HepG2 (cell line): Measurements from ENCODE around the gene GADL1. TPM values are rescaled to one million over a fixed set of nuclear protein-coding genes. Genes with fewer than 3 reads are reported as not detected.

Experiments
- ATAC-seq: fragments of 200-7000 bp; cut with Tn5 transposase; 3 replicates; pipeline ENCODE4 v1.9.1; 2020; ENCODE audit warnings: mild to moderate bottlenecking, moderate library complexity
- BruUV-seq: library from RNA; stranded (reverse); fragments of 400-500 nt; replicated peaks from 2 replicates; lab custom pipeline; 2021; lab: Mats Ljungman, UMichigan
- CTCF ChIA-PET: fragments of 300-600 bp; formaldehyde crosslinking; extraction: SDS; loops from one replicate; lab custom pipeline; 2021; ENCODE audit warnings: low total read pairs, inconsistent platforms, low intra/inter-chr PET ratio; lab: Yijun Ruan, JAX
- POLR2A ChIA-PET: fragments of 350-600 bp; sonication (Branson Sonifier 250); formaldehyde crosslinking; loops from one replicate; lab custom pipeline; 2020; ENCODE audit warnings: antibody characterized with exemption, inconsistent platforms; lab: Yijun Ruan, JAX
- DNase-seq: peaks from one replicate; pipeline ENCODE4 v3.0.0-alpha.2; 2015; ENCODE audit warnings: low spot score
- FAIRE-seq: peaks from 3 replicates; lab custom pipeline; 2011; peaks lifted over from hg19 to GRCh38; lab: Jason Lieb, UNC
- H2AFZ ChIP-seq: one replicate; pipeline ENCODE4 v1.6.1; 2011; ENCODE audit warnings: low read length, inconsistent platforms
- H3K27ac ChIP-seq: fragments of 300-600 bp; 3 replicates; pipeline ENCODE4 v1.8.0; 2011; ENCODE audit warnings: mixed run types, mild to moderate bottlenecking, mixed read lengths, low read length, inconsistent platforms; ENCODE audit not compliant: insufficient read depth; ENCODE audit errors: extremely low read length
- H3K27me3 ChIP-seq, 2 experiments: fragments of 200-600 bp in 1 of 2; 2 replicates in 1 of 2; 3 replicates in 1 of 2; pipeline versions ENCODE4 v1.6.0 to v1.8.0; 2011; ENCODE audit warnings: low read length in 2 of 2, mild to moderate bottlenecking in 2 of 2, moderate library complexity in 2 of 2, inconsistent platforms in 1 of 2; ENCODE audit not compliant: insufficient read depth in 2 of 2, control insufficient read depth in 1 of 2
- H3K36me3 ChIP-seq, 2 experiments: fragments of 200-600 bp in 1 of 2; replicated peaks in 1 of 2; 2 replicates in 1 of 2; 3 replicates in 1 of 2; pipeline versions ENCODE4 v1.5.1 to v1.8.0; 2011; ENCODE audit warnings: low read length in 2 of 2, inconsistent platforms in 1 of 2; ENCODE audit not compliant: insufficient read depth in 2 of 2, control insufficient read depth in 1 of 2
- H3K4me1 ChIP-seq: 2 replicates; pipeline ENCODE4 v1.5.1; 2012; ENCODE audit warnings: low read length, inconsistent platforms; ENCODE audit not compliant: insufficient read depth
- H3K4me2 ChIP-seq: 2 replicates; pipeline ENCODE4 v1.6.0; 2011; ENCODE audit warnings: low read depth, low read length, inconsistent platforms
- H3K4me3 ChIP-seq, 3 experiments: fragments of 200-600 bp in 1 of 3; sonication (generic), shearing (Covaris generic) in 1 of 3; replicated peaks in 1 of 3; 2 replicates each; pipeline ENCODE4 v1.5.1; 2011 to 2016; ENCODE audit warnings: low read length in 3 of 3, inconsistent platforms in 2 of 3, low read depth in 2 of 3, mild to moderate bottlenecking in 2 of 3, control low read depth in 1 of 3, mixed read lengths in 1 of 3; ENCODE audit not compliant: insufficient read depth in 1 of 3
- H3K79me2 ChIP-seq: one replicate; pipeline ENCODE4 v1.6.1; 2011; ENCODE audit warnings: low read length, inconsistent platforms; ENCODE audit not compliant: insufficient read depth
- H3K9ac ChIP-seq: 2 replicates; pipeline ENCODE4 v1.6.0; 2011; ENCODE audit warnings: mild to moderate bottlenecking, low read depth, low read length, inconsistent platforms; ENCODE audit not compliant: insufficient read depth
- H3K9me3 ChIP-seq: 2 replicates; pipeline ENCODE4 v1.5.1; 2012; ENCODE audit warnings: mild to moderate bottlenecking, low read length
- H4K20me1 ChIP-seq: 2 replicates; pipeline ENCODE4 v1.6.0; 2011; ENCODE audit warnings: inconsistent platforms, mild to moderate bottlenecking, low read length, moderate library complexity; ENCODE audit not compliant: insufficient read depth
- CREB1 ChIP-seq, 2 experiments: fragments of 450-650 bp in 1 of 2; IDR thresholded peaks; 2 replicates each; pipeline ENCODE4 v1.6.1; 2016 to 2017; ENCODE audit warnings: control low read depth in 1 of 2, mild to moderate bottlenecking in 1 of 2, missing compliant biosample characterization in 1 of 2, missing genetic modification characterization in 1 of 2
- FOXK1 ChIP-seq: sonication (generic); formaldehyde crosslinking; IDR thresholded peaks from 2 replicates; pipeline ENCODE4 v1.4.0; 2020; ENCODE audit warnings: low read depth, missing genetic modification reagents, borderline replicate concordance
- KDM5A ChIP-seq: fragments of 200-600 bp; sonication (generic); IDR thresholded peaks from 2 replicates; pipeline ENCODE4 v1.7.0; 2018; ENCODE audit warnings: antibody characterized with exemption, mild to moderate bottlenecking, low read length, borderline replicate concordance
- NCOA1 ChIP-seq: sonication (generic); formaldehyde crosslinking; IDR thresholded peaks from 2 replicates; pipeline ENCODE4 v1.9.0; 2021; ENCODE audit warnings: missing genetic modification reagents
- PTBP1 ChIP-seq: fragments of 200-400 bp; formaldehyde crosslinking; IDR thresholded peaks from 2 replicates; pipeline ENCODE4 v1.6.1; 2018; ENCODE audit warnings: low read length, low read depth; ENCODE audit not compliant: poor library complexity, severe bottlenecking
- SP5 ChIP-seq: IDR thresholded peaks from 2 replicates; pipeline ENCODE4 v1.6.1; 2016; ENCODE audit warnings: low read depth, borderline replicate concordance
- TOPORS ChIP-seq: sonication (generic); formaldehyde crosslinking; IDR thresholded peaks from 2 replicates; pipeline ENCODE4 v1.8.0; 2023; ENCODE audit warnings: mild to moderate bottlenecking, missing genetic modification reagents
- YEATS4 ChIP-seq: sonication (generic); formaldehyde crosslinking; IDR thresholded peaks from 2 replicates; pipeline ENCODE4 v1.4.0; 2020; ENCODE audit warnings: missing genetic modification reagents, borderline replicate concordance
- ZBTB39 ChIP-seq: sonication (generic); formaldehyde crosslinking; IDR thresholded peaks from 2 replicates; pipeline ENCODE4 v1.5.0; 2020; ENCODE audit warnings: missing genetic modification reagents
- ZBTB42 ChIP-seq: sonication (generic); formaldehyde crosslinking; IDR thresholded peaks from 2 replicates; pipeline ENCODE4 v1.5.0; 2020; ENCODE audit warnings: mild to moderate bottlenecking, missing genetic modification reagents
- ZFAT ChIP-seq: sonication (generic); formaldehyde crosslinking; conservative IDR thresholded peaks from 2 replicates; pipeline ENCODE4 v1.8.1; 2023; ENCODE audit warnings: missing genetic modification reagents, inconsistent platforms
- ZFP62 ChIP-seq: sonication (generic); formaldehyde crosslinking; IDR thresholded peaks from 2 replicates; pipeline ENCODE4 v1.4.0; 2020; ENCODE audit warnings: missing genetic modification reagents
- ZGPAT ChIP-seq: IDR thresholded peaks from 2 replicates; pipeline ENCODE4 v1.6.1; 2016; ENCODE audit warnings: mild to moderate bottlenecking
- ZNF317 ChIP-seq: sonication (generic); formaldehyde crosslinking; IDR thresholded peaks from 2 replicates; pipeline ENCODE4 v1.5.0; 2020; ENCODE audit warnings: mild to moderate bottlenecking, missing genetic modification reagents
- ZNF652 ChIP-seq: IDR thresholded peaks from 2 replicates; pipeline ENCODE4 v1.6.1; 2016; ENCODE audit warnings: low read depth, borderline replicate concordance
- ZNF746 ChIP-seq: sonication (generic); formaldehyde crosslinking; IDR thresholded peaks from 2 replicates; pipeline ENCODE4 v1.8.0; 2022; ENCODE audit warnings: mild to moderate bottlenecking, missing genetic modification reagents
- ZNF788 ChIP-seq: sonication (generic); formaldehyde crosslinking; IDR thresholded peaks from 2 replicates; pipeline ENCODE4 v1.5.0; 2020; ENCODE audit warnings: mild to moderate bottlenecking, missing genetic modification reagents, borderline replicate concordance
- ZSCAN21 ChIP-seq: sonication (generic); formaldehyde crosslinking; IDR thresholded peaks from 2 replicates; pipeline ENCODE4 v1.8.0; 2022; ENCODE audit warnings: mild to moderate bottlenecking, missing genetic modification reagents, moderate library complexity, borderline replicate concordance
- ZSCAN5A ChIP-seq: sonication (generic); formaldehyde crosslinking; IDR thresholded peaks from 2 replicates; pipeline ENCODE4 v1.8.0; 2022; ENCODE audit warnings: mild to moderate bottlenecking, missing genetic modification reagents, borderline replicate concordance
- WGBS: methylation state at CpG from one replicate; pipeline ENCODE4 v1.1.6; 2017; ENCODE audit warnings: low lambda C conversion rate; 5-methylcytosine and 5-hydroxymethylcytosine counted together
- in situ Hi-C: cut with HindIII; loops from 2 replicates; pipeline ENCODE4 v1.10.0; 2017; ENCODE audit warnings: low pct_unique_long_range_greater_than_20kb; ENCODE audit not compliant: extremely low pct_ligation_motif_present
- intact Hi-C: fragments of 100-400 bp; cut with micrococcal nuclease; formaldehyde crosslinking; loops from one replicate; pipeline ENCODE4 v1.10.0; 2022; ENCODE audit not compliant: unreplicated experiment
- polyA plus RNA-seq, 8 experiments: library from polyadenylated mRNA; depleted of rRNA in 3 of 8; stranded (reverse) in 7 of 8; unstranded in 1 of 8; fragments of >200 nt; fragmentation: Illumina TruSeq in 4 of 8; extraction: Trizol in 4 of 8; gene quantifications; 2 replicates each; pipeline versions ENCODE4 v1.2.1 to v1.2.3, GENCODE V29; 2011 to 2016; ENCODE audit warnings: low read depth in 4 of 8, missing spikeins in 1 of 8, mixed read lengths in 1 of 8; ENCODE audit not compliant: insufficient read depth in 1 of 8
- total RNA-seq, 5 experiments: library from RNA; depleted of rRNA; stranded (reverse); fragments of >200 nt; fragmentation: Illumina TruSeq; extraction: Trizol; gene quantifications; 2 replicates each; pipeline ENCODE4 v1.2.3, GENCODE V29; 2016; ENCODE audit warnings: low read depth in 1 of 5

Gene GADL1
- total and polyA plus RNA-seq, 2 of the 13 experiments (the other 11 are each of a cell fraction or from before 2014, with no cell fraction given): not detected

- H3K79me2 ChIP-seq: no peaks in the 10 kb centered on the region
- peaks cover 0 to 2% of the 10 kb centered on the region in 2 experiments; a peak in 1 of 5 replicates for H3K27me3 ChIP-seq
- no peak overlapping the region for H3K27ac ChIP-seq
- no peaks in the 10 kb centered on the region for H4K20me1 ChIP-seq
- H3K9me3 ChIP-seq: no peaks in the 10 kb centered on the region
- no peak overlapping the region for H2AFZ ChIP-seq
- no TSS peak for BruUV-seq
- H3K9ac ChIP-seq: no peak overlapping the region
- in situ Hi-C loops (no loop called here), intact Hi-C loops (no loop called here)
- ChIA-PET POLR2A (no interaction called here), CTCF (no interaction called here)
- no peaks in the 10 kb centered on the region for H3K36me3 ChIP-seq
- no peaks in the 10 kb centered on the region for H3K4me1 ChIP-seq
- no peak for ATAC-seq
- TF ChIP-seq ZFP62 (CRISPR knock-in tag) (no peak), FOXK1 (CRISPR knock-in tag) (no peak), ZFAT (CRISPR knock-in tag) (no peak), YEATS4 (no peak), ZNF317 (CRISPR knock-in tag) (no peak), KDM5A (no peak), ZNF652 (CRISPR knock-in tag) (no peak), PTBP1 (no peak), ZNF746 (no peak), ZGPAT (CRISPR knock-in tag) (no peak), ZBTB39 (CRISPR knock-in tag) (no peak), ZBTB42 (no peak), CREB1 (IDR thresholded peaks at IDR 0.05) (no peak), CREB1 (CRISPR knock-in tag; IDR thresholded peaks at IDR 0.05) (no peak), ZSCAN5A (CRISPR knock-in tag) (no peak), SP5 (CRISPR knock-in tag) (no peak), ZNF788 (CRISPR knock-in tag) (no peak), ZSCAN21 (CRISPR knock-in tag) (no peak), TOPORS (CRISPR knock-in tag) (no peak), NCOA1 (CRISPR knock-in tag) (no peak)
- no peak for DNase-seq
- no peak for FAIRE-seq
- H3K4me3 ChIP-seq: no peak overlapping the region
- no peak overlapping the region for H3K4me2 ChIP-seq
- 8% methylated on average over 6 of the region's 6 CpGs for WGBS
Observed at GRCh38 chr3:30943206-30943605, 48.7 kb upstream of the GADL1 start.
